Sigmoid colon (tissue), 7 donors: ENCODE data around the gene TRNP1. TPM values are rescaled to one million over a fixed set of nuclear protein-coding genes. Genes with fewer than 3 reads are reported as not detected.

Source experiments
- DNase-seq: peaks from one replicate; pipeline ENCODE4 v3.0.0-alpha.2; 2019
- H3K27ac ChIP-seq, 4 donors: fragments of 200-600 bp; sonication (generic); one replicate each; pipeline ENCODE4 v1.5.1; 2016 to 2019; ENCODE audit warnings: mild to moderate bottlenecking in 1 of 4
- H3K27me3 ChIP-seq, 3 donors: fragments of 200-600 bp; sonication (generic); one replicate each; pipeline ENCODE4 v1.5.1; 2019; ENCODE audit warnings: mild to moderate bottlenecking in 1 of 3
- H3K36me3 ChIP-seq, 4 donors: fragments of 200-600 bp; sonication (generic); one replicate each; pipeline ENCODE4 v1.5.1; 2016 to 2019
- H3K4me1 ChIP-seq, 4 donors: fragments of 200-600 bp; sonication (generic); one replicate each; pipeline ENCODE4 v1.5.1; 2017 to 2019
- H3K4me3 ChIP-seq, 4 donors: fragments of 200-600 bp; sonication (generic); one replicate each; pipeline ENCODE4 v1.5.1; 2017 to 2019; ENCODE audit warnings: mild to moderate bottlenecking in 2 of 4, moderate library complexity in 1 of 4
- H3K9me3 ChIP-seq, 4 donors: fragments of 200-600 bp in 3 of 4; sonication (generic) in 3 of 4; one replicate each; pipeline versions ENCODE4 v1.5.1 to v1.6.1; 2013 to 2019
- CTCF ChIP-seq, 4 experiments: fragments of 450-650 bp in 3 of 4; fragments of 200-600 bp in 1 of 4; IDR thresholded peaks; one replicate each; pipeline ENCODE4 v1.5.1; 2016 to 2019; ENCODE audit warnings: antibody characterized with exemption in 4 of 4, mild to moderate bottlenecking in 3 of 4, moderate library complexity in 2 of 4
- EP300 ChIP-seq, 4 donors: sonication (generic); formaldehyde crosslinking; IDR thresholded peaks; one replicate each; pipeline ENCODE4 v1.6.1; 2017; ENCODE audit warnings: antibody characterized with exemption in 4 of 4
- POLR2A ChIP-seq, 2 donors: fragments of 450-650 bp; IDR thresholded peaks; one replicate each; pipeline ENCODE4 v1.6.1; 2016; ENCODE audit warnings: antibody characterized with exemption in 2 of 2, mild to moderate bottlenecking in 2 of 2, moderate library complexity in 2 of 2
- POLR2AphosphoS5 ChIP-seq, 4 donors: sonication (generic); formaldehyde crosslinking; IDR thresholded peaks; one replicate each; pipeline ENCODE4 v1.6.1; 2017; ENCODE audit warnings: antibody characterized with exemption in 4 of 4
- WGBS, 2 donors: extraction: QIAGEN DNeasy Blood & Tissue Kit; methylation state at CpG; one replicate each; pipeline ENCODE4 v1.1.7; 2013; 5-methylcytosine and 5-hydroxymethylcytosine counted together
- intact Hi-C: fragments of 100-400 bp; cut with DNase I; formaldehyde crosslinking; loops from one replicate; pipeline ENCODE4 v1.15.1; 2023
- polyA plus RNA-seq, 3 donors: library from polyadenylated mRNA; stranded (reverse); fragments of 200-250 nt; gene quantifications; one replicate each; pipeline ENCODE4 v1.2.3, GENCODE V29; 2013
- total RNA-seq, 4 donors: library from RNA; depleted of rRNA; stranded (reverse); fragments of >200 nt; gene quantifications; one replicate each; pipeline ENCODE4 v1.1.0, GENCODE V29; 2016
- donor health status: healthy with polysubstance abuse.
- donor health status: Bipolar disorder and iron deficiency.
- donor health status: healthy.

The TRNP1 gene
- total and polyA plus RNA-seq, 7 donors, result 3.0 to 29.6 (median 15.5) TPM

GRCh38 chr1:26949266-26949925 lies 44.1 kb upstream of the TRNP1 start:
- Histone ChIP-seq H3K27me3 (no peaks in the 10 kb centered on the region), H3K4me1 (no peaks in the 10 kb centered on the region), H3K27ac (no peak overlapping the region), H3K4me3 (no peak overlapping the region), H3K36me3 (peaks cover 9 to 31% (median 21%) of the 10 kb centered on the region in 4 donors), H3K9me3 (no peaks in the 10 kb centered on the region)
- intact Hi-C loops, result no loop called here
- WGBS, 2 donors, result 85 to 95% methylated on average over 1 of the region's 1 CpG
- DNase-seq, result no peak
- TF ChIP-seq POLR2A (IDR thresholded peaks at IDR 0.05) (no peak), POLR2AphosphoS5 (IDR thresholded peaks at IDR 0.05) (no peak), CTCF (IDR thresholded peaks at IDR 0.05) (no peak), EP300 (IDR thresholded peaks at IDR 0.05) (no peak)

- H3K4me1 ChIP-seq, result no peaks in the 10 kb centered on the region
- H3K27me3 ChIP-seq, result no peaks in the 10 kb centered on the region
- no peak for TF ChIP-seq EP300 (IDR thresholded peaks at IDR 0.05)
- no peak for TF ChIP-seq POLR2AphosphoS5 (IDR thresholded peaks at IDR 0.05)
- no peak for TF ChIP-seq CTCF (IDR thresholded peaks at IDR 0.05)
- no peak for TF ChIP-seq POLR2A (IDR thresholded peaks at IDR 0.05)
- WGBS, 2 donors, result 11 to 66% methylated on average over 3 of the region's 3 CpGs
- peaks cover 9 to 26% (median 16%) of the 10 kb centered on the region in 4 donors for H3K36me3 ChIP-seq
- intact Hi-C loops, result no loop called here
- no peak for DNase-seq
- no peak overlapping the region for H3K4me3 ChIP-seq
- no peak overlapping the region for H3K27ac ChIP-seq
- no peaks in the 10 kb centered on the region for H3K9me3 ChIP-seq
Measured at GRCh38 chr1:26949926-26950319, 43.6 kb upstream of the TRNP1 start.

GRCh38 chr1:26950602-26951001 lies 42.9 kb upstream of the TRNP1 start:
- TF ChIP-seq EP300 (IDR thresholded peaks at IDR 0.05) (no peak), CTCF (IDR thresholded peaks at IDR 0.05) (no peak), POLR2A (IDR thresholded peaks at IDR 0.05) (no peak), POLR2AphosphoS5 (IDR thresholded peaks at IDR 0.05) (no peak)
- H3K4me1 ChIP-seq, result no peaks in the 10 kb centered on the region

GRCh38 chr1:26951216-26951615 lies 42.3 kb upstream of the TRNP1 start:
- Histone ChIP-seq H3K27ac (no peak overlapping the region), H3K4me1 (no peaks in the 10 kb centered on the region), H3K27me3 (peaks cover 0 to 4% (median 0%) of the 10 kb centered on the region in 3 donors), H3K4me3 (no peak overlapping the region), H3K36me3 (peaks cover under 1 to 13% (median 3%) of the 10 kb centered on the region in 4 donors), H3K9me3 (no peaks in the 10 kb centered on the region)
- DNase-seq, result no peak
- TF ChIP-seq EP300 (IDR thresholded peaks at IDR 0.05), result no peak
- TF ChIP-seq CTCF (IDR thresholded peaks at IDR 0.05), result no peak
- intact Hi-C loops, result no loop called here
- whole genome bisulfite sequencing, 2 donors, result 95% methylated on average over 14 of the region's 14 CpGs

More at GRCh38 chr1:26950602-26951001, 42.9 kb upstream of the TRNP1 start:
- 63 to 71% methylated on average over 8 of the region's 8 CpGs for WGBS, 2 donors
- Histone ChIP-seq H3K27ac (no peak overlapping the region), H3K4me3 (no peak overlapping the region), H3K27me3 (no peaks in the 10 kb centered on the region), H3K9me3 (no peaks in the 10 kb centered on the region), H3K36me3 (peaks cover 7 to 19% (median 9%) of the 10 kb centered on the region in 4 donors)
- intact Hi-C loops, result no loop called here
- DNase-seq, result no peak
